Esophagus muscularis mucosa (tissue), 4 donors: ENCODE results near the gene GSTM3.

Experiments used
- CTCF ChIP-seq, 3 experiments: fragments of 200-600 bp in 2 of 3; fragments of 450-650 bp in 1 of 3; sonication (generic) in 2 of 3; IDR thresholded peaks; one replicate each; pipeline ENCODE4 v1.5.1; 2017 to 2019; ENCODE audit warnings: antibody characterized with exemption in 3 of 3, mild to moderate bottlenecking in 2 of 3, moderate library complexity in 1 of 3
- EP300 ChIP-seq: sonication (generic); formaldehyde crosslinking; IDR thresholded peaks from one replicate; pipeline ENCODE4 v1.6.1; 2017; ENCODE audit warnings: antibody characterized with exemption
- POLR2A ChIP-seq: fragments of 450-650 bp; IDR thresholded peaks from one replicate; pipeline ENCODE4 v1.6.1; 2017; ENCODE audit warnings: antibody characterized with exemption, moderate library complexity, mild to moderate bottlenecking, low read depth
- POLR2AphosphoS5 ChIP-seq, 2 donors: sonication (generic); formaldehyde crosslinking; IDR thresholded peaks; one replicate each; pipeline ENCODE4 v1.6.1; 2017; ENCODE audit warnings: antibody characterized with exemption in 2 of 2

GRCh38 chr1:109790329-109790728, 49.5 kb upstream of the GSTM3 start:
- TF ChIP-seq CTCF (IDR thresholded peaks at IDR 0.05) (no peak), POLR2A (no peak), POLR2AphosphoS5 (IDR thresholded peaks at IDR 0.05) (no peak), EP300 (no peak)
